Ovary (tissue), 3 donors: Measurements from ENCODE around the gene BTNL2.

ENCODE experiments used
- CTCF ChIP-seq, 3 donors: fragments of 450-650 bp in 2 of 3; fragments of 200-600 bp in 1 of 3; IDR thresholded peaks; one replicate each; pipeline versions ENCODE4 v1.5.1 to v1.8.0; 2016 to 2022; ENCODE audit warnings: antibody characterized with exemption in 3 of 3, mild to moderate bottlenecking in 1 of 3
- EP300 ChIP-seq: sonication (generic); formaldehyde crosslinking; IDR thresholded peaks from one replicate; pipeline ENCODE4 v1.6.1; 2017; ENCODE audit warnings: antibody characterized with exemption
- POLR2A ChIP-seq: fragments of 450-650 bp; IDR thresholded peaks from one replicate; pipeline ENCODE4 v1.6.1; 2017; ENCODE audit warnings: antibody characterized with exemption, mild to moderate bottlenecking, moderate library complexity
- donor health status: DM: no; HTN: no; CAD: no.

- no peak for TF ChIP-seq POLR2A
- no peak for TF ChIP-seq CTCF (IDR thresholded peaks at IDR 0.05)
- no peak for TF ChIP-seq EP300
Observed at GRCh38 chr6:32393665-32394420, 13.1 kb downstream of the BTNL2 start.
